Nephron progenitor cell (in vitro differentiated cells): Measurements from ENCODE around the gene HSD17B1.
A peak's percentile ranks its signal among the peaks of the same experiment; 100 is the strongest.

Source experiments
- DNase-seq: peaks from one replicate; pipeline ENCODE4 v3.0.0; 2021
- H3K27ac Mint-ChIP-seq: 2 replicates; pipeline ENCODE4 v1.8.0; 2021; ENCODE audit warnings: mild to moderate bottlenecking, moderate library complexity, mixed read lengths
- H3K27me3 Mint-ChIP-seq: 2 replicates; pipeline ENCODE4 v1.8.0; 2021; ENCODE audit warnings: mild to moderate bottlenecking, low read depth, mixed read lengths; ENCODE audit not compliant: poor library complexity
- H3K36me3 Mint-ChIP-seq: 2 replicates; pipeline ENCODE4 v1.8.0; 2021; ENCODE audit warnings: low read depth, mixed read lengths
- H3K4me1 Mint-ChIP-seq: 2 replicates; pipeline ENCODE4 v1.8.0; 2021; ENCODE audit warnings: mixed read lengths
- H3K4me3 Mint-ChIP-seq: 2 replicates; pipeline ENCODE4 v1.8.0; 2021; ENCODE audit warnings: mild to moderate bottlenecking, moderate library complexity, mixed read lengths
- H3K9me3 Mint-ChIP-seq: 2 replicates; pipeline ENCODE4 v1.8.0; 2021; ENCODE audit warnings: mild to moderate bottlenecking, moderate library complexity, mixed read lengths
- CTCF ChIP-seq: fragments of 200-600 bp; sonication (generic); IDR thresholded peaks from 2 replicates; pipeline ENCODE4 v1.5.0; 2021; ENCODE audit warnings: antibody characterized with exemption

HSD17B1 gene

GRCh38 chr17:42581744-42582270 is 29.1 kb downstream of the HSD17B1 start:
- Mint-ChIP-seq H3K36me3 (peaks cover 24% of the 10 kb centered on the region), H3K4me1 (peaks cover 25% of the 10 kb centered on the region), H3K4me3 (no peak overlapping the region), H3K27me3 (no peaks in the 10 kb centered on the region), H3K27ac (no peak overlapping the region), H3K9me3 (no peaks in the 10 kb centered on the region)
- TF ChIP-seq CTCF: no peak
- DNase-seq: no peak

GRCh38 chr17:42584880-42585279 is 32.2 kb downstream of the HSD17B1 start:
- peaks cover under 1% of the 10 kb centered on the region for H3K4me1 Mint-ChIP-seq
- no peak for TF ChIP-seq CTCF
- no peaks in the 10 kb centered on the region for H3K27me3 Mint-ChIP-seq
- DNase-seq: no peak
- H3K4me3 Mint-ChIP-seq: no peak overlapping the region
- H3K9me3 Mint-ChIP-seq: no peaks in the 10 kb centered on the region
- H3K36me3 Mint-ChIP-seq: peaks cover 40% of the 10 kb centered on the region
- H3K27ac Mint-ChIP-seq: no peak overlapping the region

DNA sequence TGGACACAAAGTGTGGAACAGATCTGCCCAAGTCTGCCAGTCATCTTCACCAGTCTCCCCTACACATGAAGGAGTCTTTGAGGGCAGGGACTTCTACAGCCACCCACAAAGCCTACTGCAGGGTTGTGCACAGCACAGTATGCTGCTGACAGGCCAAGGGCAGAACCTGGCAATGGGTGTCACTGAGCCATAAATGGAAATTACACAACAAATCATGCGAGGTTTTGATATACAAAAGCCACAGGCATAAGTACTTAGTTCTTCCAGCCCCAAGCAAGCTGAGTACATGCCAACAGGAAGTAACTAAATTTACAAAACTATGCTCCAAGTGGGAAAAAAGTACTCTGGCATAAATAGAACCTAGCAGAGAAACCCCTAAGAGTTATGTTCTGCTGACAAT is 32.6 kb downstream of the HSD17B1 start:
- no peak for DNase-seq
- Mint-ChIP-seq H3K27me3 (no peaks in the 10 kb centered on the region), H3K9me3 (no peaks in the 10 kb centered on the region), H3K36me3 (peaks cover 44% of the 10 kb centered on the region), H3K4me3 (no peak overlapping the region), H3K27ac (no peak overlapping the region), H3K4me1 (no peaks in the 10 kb centered on the region)
- TF ChIP-seq CTCF: no peak

DNA sequence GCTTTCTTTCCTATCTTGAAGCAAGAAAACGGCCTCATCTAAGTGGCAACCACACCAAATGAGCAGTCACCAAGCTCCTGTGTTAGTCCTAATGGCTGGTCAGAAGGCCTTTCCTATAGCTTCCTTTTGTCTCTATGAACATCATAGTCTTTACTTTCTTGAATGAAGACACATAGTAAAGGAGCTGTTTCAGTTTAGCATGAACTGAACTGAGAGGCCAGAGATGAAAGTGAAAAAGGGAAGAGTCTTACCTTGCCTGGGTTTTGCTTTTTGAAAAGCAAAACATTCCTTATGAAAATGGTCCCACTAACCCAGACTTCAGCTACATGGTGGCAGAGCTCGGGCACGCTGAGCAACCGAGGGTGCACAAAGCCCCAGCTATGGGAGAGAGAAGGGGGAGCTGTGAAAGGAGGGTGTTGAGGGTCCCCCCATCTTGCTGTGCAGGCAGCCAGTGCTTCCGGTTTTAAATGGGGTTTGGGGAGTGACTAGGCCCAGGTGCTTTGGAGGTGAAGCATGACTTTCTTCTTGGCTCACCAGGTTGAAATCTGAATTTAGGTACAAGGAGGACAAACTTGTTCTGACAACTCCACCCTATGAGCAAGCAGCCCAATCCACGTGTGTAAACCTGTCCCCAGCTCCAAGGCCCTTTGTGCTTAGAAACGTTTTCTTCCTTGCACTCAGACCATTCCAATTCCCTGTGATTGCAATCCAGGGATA is 33.9 kb downstream of the HSD17B1 start:
- TF ChIP-seq CTCF: no peak
- H3K36me3 Mint-ChIP-seq: peaks cover 53% of the 10 kb centered on the region
- no peak for DNase-seq
- no peaks in the 10 kb centered on the region for H3K4me1 Mint-ChIP-seq
- H3K27me3 Mint-ChIP-seq: no peaks in the 10 kb centered on the region
- H3K9me3 Mint-ChIP-seq: no peaks in the 10 kb centered on the region
- H3K27ac Mint-ChIP-seq: peak overlapping the region; percentile 39
- no peak overlapping the region for H3K4me3 Mint-ChIP-seq

DNA sequence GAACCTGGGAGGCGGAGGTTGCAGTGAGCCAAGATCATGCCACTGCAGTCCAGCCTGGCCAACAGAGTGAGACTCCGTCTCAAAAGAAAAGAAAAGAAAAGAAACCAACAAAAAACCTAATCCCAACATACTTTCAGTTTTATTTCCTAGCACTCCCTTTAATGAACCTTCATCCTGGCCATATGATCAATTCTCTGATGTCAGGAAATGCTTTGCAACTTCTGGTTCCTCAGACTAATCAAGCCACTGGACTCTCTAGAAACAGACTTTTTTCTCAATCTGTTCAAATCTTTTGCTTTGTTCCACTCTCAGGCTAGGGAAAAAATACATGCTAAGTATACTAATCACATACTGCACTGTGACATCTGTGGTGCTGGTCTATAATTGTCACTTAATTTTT is 38.2 kb downstream of the HSD17B1 start:
- H3K27ac Mint-ChIP-seq: no peak overlapping the region
- H3K27me3 Mint-ChIP-seq: no peaks in the 10 kb centered on the region
- H3K4me3 Mint-ChIP-seq: no peak overlapping the region
- no peaks in the 10 kb centered on the region for H3K9me3 Mint-ChIP-seq
- no peak for DNase-seq
- no peak for TF ChIP-seq CTCF
- H3K36me3 Mint-ChIP-seq: peaks cover 47% of the 10 kb centered on the region
- no peaks in the 10 kb centered on the region for H3K4me1 Mint-ChIP-seq

GRCh38 chr17:42591411-42591810 is 38.7 kb downstream of the HSD17B1 start:
- Mint-ChIP-seq H3K4me1 (no peaks in the 10 kb centered on the region), H3K9me3 (no peaks in the 10 kb centered on the region), H3K4me3 (no peak overlapping the region), H3K27ac (no peak overlapping the region), H3K36me3 (peaks cover 50% of the 10 kb centered on the region), H3K27me3 (no peaks in the 10 kb centered on the region)
- DNase-seq: no peak
- TF ChIP-seq CTCF: no peak
